DMS79 (cell line): Measurements from ENCODE around the gene BMPR1A.

Source experiments
- DNase-seq: peaks from one replicate; lab custom pipeline; 2025; lab: John Stamatoyannopoulos, UW

BMPR1A gene

GRCh38 chr10:86765548-86765947 lies 9.1 kb downstream of the BMPR1A start:
- DNase-seq = no peak

DNA sequence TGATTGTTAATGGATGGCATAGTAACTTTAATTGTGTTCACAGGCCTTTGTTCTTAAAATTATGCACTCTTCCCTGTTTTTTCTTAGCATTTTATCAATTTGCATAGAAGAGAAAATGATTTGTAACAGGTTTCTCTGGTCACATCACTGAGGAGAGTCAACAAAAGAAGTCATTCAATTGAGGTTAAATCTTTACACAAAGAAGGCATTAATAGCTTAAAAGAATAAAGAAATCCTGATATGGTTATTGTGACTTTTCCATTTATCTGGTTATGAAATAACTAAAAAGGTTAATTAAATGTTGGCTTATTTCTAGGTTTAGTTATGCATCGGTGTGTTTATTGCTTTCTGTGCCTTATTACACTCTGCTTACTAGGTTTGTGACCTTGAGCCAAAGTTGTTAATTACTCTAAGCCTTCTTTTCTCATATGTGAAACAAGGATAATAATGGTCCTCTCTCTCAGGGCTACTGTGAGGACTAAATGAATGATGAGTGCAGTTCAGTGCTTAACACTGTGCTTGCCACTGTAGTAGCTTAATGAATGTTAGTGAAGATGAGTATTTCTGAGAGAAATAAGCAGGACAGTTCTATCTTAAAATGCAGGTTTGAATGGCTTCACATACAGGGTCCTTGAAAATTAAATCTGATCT lies 12.1 kb downstream of the BMPR1A start:
- DNase-seq = no peak

GRCh38 chr10:86769991-86770390 lies 13.6 kb downstream of the BMPR1A start:
- DNase-seq = no peak

DNA sequence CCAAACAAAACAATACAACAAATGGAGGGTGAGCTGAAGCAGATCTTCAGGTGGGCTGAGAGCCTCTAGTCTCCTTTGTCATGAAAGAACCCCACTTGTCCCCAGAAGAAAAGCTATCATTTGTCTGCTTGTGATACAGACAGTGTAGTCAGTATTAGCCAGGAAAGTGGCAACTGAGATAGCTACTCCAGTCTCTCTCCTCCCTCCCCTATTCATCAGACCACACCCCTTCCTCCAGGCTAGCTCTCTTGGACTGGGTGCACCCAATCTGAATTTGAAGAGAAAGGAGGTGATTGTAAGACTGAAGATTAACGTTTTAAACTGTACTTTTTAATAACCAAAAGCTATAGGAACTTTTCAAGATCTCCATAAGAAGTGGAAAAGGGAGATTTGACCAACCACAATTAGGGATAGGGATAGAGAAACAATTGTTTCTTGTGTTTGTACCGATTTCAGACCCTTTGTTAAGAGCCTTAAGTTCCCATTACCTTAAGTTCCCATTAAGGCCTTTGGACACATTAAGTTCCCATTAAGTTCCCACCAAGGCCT lies 14.1 kb downstream of the BMPR1A start:
- DNase-seq = no peak

- no peak for DNase-seq
Measured at GRCh38 chr10:86773498-86773897, 17.1 kb downstream of the BMPR1A start.

DNA sequence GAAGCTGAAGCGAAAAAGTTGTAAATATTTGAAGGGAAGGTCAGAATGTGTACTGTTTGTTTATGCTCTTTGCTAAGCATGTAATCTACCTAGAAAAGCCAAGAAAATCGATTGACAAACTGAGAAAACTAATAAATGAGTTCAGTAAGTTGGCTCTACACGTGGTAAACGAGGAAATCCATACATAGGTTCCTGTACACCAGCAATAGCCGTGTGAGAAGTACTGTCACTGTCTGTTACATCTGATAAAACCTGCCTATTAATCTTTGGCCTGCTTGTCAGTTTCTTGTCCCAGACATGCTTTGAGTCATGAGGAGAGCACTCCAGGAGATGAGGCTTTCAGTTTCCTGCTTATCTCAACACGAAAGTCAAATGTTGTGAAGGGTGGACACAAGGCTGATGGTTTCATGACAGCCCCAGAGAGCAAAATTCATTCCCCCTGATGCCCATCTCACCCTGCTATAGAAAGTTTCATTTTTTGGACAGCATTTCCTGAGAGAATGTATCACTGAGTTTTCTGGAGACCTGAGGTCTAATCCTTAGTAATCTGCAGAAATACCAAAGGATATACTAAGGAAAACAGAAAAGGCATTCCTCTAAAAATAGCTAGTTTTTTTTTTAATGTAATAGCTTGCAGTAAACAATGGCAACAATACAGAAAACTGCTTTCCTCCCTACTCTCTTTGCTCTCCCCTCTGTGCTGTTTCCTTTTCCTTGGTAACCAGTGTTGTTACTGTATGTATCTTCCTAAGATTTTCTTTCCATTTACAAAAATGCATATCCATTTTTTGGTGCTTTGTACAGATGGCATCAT lies 18.8 kb downstream of the BMPR1A start:
- no peak for DNase-seq

- DNase-seq = no peak
Measured at GRCh38 chr10:86775870-86776180, 19.4 kb downstream of the BMPR1A start.

GRCh38 chr10:86779220-86780017 lies 23.0 kb downstream of the BMPR1A start:
- DNase-seq = no peak

DNA sequence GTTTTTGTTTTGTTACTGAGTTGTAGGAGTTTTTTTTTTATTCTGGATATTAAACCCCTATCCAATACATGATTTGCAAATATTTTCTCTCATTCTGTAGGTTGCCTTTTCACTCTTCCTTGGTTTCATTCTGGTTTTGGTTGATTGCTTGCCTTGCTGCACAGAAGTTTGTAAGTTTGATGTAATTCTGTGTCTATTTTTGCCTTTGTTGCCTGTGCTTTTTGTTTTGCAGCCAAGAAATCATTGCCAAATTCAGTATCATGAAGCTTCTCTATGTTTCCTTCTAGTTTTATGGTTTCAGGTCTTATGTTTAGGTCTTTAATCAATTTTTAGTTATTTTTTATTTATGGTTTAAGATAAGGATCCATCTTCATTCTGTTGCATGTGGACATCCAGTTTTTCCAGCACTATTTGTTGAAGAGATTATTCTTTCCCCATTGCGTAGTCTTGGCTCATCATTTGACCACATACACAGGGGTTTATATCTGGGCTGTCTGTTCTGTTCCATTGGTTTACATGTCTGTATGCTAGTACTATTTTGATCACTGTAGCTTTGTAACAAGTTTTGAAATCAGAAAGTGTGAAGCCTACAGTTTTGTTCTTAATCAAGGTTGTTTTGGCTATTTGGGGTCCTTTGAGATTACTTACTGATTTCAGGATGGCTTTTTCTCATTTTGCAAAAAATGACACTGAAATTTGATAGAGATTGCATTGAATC lies 26.4 kb downstream of the BMPR1A start:
- DNase-seq = no peak

DNA sequence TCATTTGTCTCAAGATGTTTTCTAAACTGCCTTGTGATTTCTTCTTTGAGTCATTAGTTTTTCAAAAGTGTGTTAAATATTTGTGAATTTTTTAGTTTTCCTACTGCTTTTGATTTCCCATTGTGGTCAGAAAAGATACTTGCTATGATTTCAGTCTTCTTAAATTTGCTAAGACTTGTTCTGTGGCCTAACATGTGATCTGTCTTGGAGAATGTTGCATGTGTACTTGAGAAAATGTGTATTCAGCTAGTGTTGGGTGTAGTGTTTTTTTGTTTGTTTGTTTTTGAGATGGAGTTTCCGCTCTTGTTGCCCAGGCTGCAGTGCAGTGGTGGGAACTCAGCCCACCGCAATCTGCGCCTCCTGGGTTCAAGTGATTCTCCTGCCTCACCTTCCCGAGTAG lies 28.6 kb downstream of the BMPR1A start:
- no peak for DNase-seq

GRCh38 chr10:86785968-86786367 lies 29.5 kb downstream of the BMPR1A start:
- DNase-seq = no peak

DNA sequence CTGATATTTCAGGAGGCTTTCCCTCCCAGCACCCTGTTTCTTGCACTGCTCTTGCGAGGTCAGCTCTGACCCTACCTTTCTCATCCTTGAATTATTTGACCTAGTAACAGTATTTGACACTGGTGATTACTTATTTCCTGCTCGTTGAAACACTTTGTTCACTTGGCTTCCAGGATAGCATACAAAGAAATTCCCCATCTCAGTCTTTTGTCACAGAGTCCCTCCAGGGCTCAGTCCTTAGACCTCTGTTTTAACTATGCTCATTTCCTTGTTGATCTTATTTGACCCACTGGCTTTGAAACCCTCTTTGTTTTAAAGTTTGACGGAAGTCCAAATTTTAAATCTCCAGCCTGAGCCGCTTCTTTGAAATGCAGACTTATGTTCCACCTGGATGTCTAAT lies 29.9 kb downstream of the BMPR1A start:
- no peak for DNase-seq

DNA sequence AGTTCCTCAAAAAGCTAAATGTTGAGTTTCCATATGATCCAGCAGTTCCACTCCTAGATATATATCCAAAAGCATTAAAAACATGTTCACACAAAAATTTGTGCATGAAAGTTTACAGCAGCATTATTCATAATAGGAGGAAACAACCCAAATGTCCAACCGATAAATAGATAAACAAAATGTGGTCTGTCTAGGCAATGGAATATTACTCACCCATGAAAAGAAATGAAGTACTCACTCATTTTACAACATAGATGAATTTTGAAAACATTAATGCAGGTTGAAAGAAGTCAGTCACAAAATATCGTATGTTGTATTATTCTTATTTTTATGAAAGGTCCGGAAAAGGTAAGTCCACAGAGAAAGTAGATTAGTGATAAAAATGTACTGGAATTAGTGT lies 34.0 kb downstream of the BMPR1A start:
- DNase-seq = no peak

GRCh38 chr10:86792461-86793167 lies 36.2 kb downstream of the BMPR1A start:
- DNase-seq = no peak

DNA sequence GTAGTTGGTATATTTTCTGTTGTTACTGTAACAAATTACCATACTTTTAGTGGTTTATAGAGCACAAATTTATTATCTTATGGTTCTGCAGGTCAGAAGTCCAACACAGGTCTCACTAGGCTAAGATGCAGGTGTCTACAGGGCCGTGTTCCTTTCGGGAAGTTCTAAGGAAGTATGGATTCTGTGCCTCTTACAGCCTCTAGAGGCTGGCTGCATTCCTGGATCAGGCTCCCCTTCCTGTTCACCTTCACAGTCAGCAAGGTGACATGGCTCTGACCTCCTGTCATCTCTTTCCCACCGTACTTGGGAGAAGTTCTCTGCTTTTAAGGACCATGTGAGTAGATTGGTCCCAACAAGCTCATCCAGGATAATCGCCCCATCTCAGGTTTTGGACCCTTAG lies 37.3 kb downstream of the BMPR1A start:
- no peak for DNase-seq

- no peak for DNase-seq
Measured at GRCh38 chr10:86795353-86795752, 38.9 kb downstream of the BMPR1A start.

DNA sequence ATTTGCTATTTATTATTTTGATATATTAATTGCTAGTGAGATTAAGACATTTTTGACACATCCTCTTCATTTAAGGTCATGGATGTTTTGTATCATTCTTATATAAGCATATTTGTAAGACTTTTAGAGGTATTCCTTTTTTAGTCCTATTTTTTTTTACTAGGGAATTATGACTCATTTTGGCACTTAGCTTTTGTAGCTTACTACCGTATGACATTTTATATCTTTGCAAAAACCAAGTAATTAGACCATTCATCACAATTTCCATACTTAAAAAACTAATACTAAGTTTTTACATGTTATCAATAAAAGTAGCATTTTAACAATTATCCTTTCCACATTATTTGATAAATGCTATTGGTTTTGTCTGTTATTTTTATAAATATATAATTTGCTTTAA lies 41.6 kb downstream of the BMPR1A start:
- no peak for DNase-seq

GRCh38 chr10:86798611-86799010 lies 42.2 kb downstream of the BMPR1A start:
- DNase-seq = no peak

- DNase-seq = no peak
Measured at GRCh38 chr10:86799188-86799845, 42.9 kb downstream of the BMPR1A start.

DNA sequence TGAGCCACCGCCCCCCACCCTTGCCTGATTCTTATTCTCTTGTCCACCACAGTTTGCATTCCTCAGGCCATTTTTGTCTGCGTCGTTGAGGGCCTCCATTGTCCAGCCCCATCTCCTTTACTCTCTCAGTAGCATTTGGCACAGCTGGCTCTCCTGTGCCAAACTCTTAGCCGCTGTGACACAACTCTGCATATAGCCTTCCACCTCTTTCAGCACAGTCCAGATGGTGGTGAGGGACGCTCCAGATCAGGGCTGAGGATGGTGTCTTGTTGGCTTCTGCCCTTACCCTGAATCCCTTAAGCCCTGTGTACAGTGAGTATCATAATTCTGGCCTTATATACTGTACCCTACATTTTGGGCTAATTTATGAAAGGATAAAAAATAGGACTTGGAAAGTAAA lies 45.6 kb downstream of the BMPR1A start:
- DNase-seq = no peak
